ENCODE data around the gene RBM20. TPM values are rescaled to one million over a fixed set of nuclear protein-coding genes. Genes with fewer than 3 reads are reported as not detected.
A peak's percentile ranks its signal among the peaks of the same experiment; 100 is the strongest.

Gene RBM20
- total RNA-seq (1 to 10 TPM in 1 of 9 donors, under 1 TPM in 6, not detected in 2; 0.11 to 2.3 (median 0.25) TPM), polyA plus RNA-seq (under 1 TPM; 0.07 to 0.35 (median 0.32) TPM)
- long read RNA-seq, donor 1 = 0 reads
- long read RNA-seq, donor 2 = 0 reads
- long read RNA-seq, donor 3 = 0 reads
- long read RNA-seq, donor 4 = 0 reads
- long read RNA-seq, donor 5 = 0 reads
- long read RNA-seq, donor 6 = 0 reads
- long read RNA-seq, donor 7 = 0 reads
- long read RNA-seq, donor 8 = 0 reads
- long read RNA-seq, donor 9 = 0 reads
- long read RNA-seq, donor 10 = 0 reads

DNA sequence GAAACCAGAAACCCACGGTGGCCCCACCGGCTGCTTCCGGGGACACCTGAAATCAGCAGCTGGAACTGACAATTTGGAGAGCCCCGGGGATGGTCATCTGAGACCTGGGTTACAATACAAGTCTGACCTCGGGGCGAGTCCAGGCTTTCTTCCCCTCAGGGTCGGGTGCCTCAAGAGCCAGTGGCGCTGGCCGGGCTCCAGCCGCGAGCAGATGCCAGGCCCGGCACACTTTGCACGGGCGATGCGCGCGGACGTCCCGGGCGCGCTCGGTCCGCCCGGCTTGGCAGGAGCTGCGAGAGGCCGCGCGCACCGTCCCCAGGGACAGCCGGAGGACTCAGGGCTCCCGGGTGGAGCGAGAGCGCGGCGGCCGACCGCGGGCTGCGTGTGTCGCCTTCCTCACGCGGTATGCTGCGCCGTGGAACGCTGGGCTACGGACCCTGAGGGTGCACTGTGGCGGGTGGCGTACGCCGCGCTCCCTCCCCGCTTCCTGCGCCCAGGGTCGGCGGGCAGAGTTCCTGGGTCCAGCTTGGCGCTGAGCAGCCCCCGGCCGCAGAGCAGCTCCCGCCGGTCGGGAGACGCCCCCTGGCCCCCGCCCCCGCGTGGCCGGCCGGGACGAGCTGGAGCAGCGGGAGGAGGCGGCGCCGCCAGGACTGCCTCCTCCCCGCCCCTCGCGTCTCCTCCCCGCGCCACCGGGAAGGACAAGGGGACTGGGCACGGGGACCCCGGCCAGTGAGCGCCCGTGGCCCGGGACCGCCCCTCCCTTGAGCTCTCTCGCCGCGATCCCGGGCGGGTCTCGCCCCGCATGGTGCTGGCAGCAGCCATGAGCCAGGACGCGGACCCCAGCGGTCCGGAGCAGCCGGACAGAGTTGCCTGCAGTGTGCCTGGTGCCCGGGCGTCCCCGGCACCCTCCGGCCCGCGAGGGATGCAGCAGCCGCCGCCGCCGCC is at the start of gene RBM20:
TSS of gene RBM20 (plus strand) at position 684 of the 945 bp plus-strand sequence. CDS start at position 803, 119 bp downstream.
- Histone ChIP-seq H3K27me3 (peaks cover 65% of the 10 kb centered on the region), H3K9me3 (replicated peaks in 1 of 3) (no peaks in the 10 kb centered on the region), H3K36me3 (replicated peaks in 1 of 2) (no peaks in the 10 kb centered on the region), H3K4me1 (replicated peaks in 1 of 2) (peaks cover 12 to 16% of the 10 kb centered on the region in 2 donors), H3K27ac (no peak within 1 kb of the TSS), H3K4me3 (peak within 1 kb of the TSS in 2 of 4 donors; percentile 12 to 58)
- TF ChIP-seq, protein P1, sequence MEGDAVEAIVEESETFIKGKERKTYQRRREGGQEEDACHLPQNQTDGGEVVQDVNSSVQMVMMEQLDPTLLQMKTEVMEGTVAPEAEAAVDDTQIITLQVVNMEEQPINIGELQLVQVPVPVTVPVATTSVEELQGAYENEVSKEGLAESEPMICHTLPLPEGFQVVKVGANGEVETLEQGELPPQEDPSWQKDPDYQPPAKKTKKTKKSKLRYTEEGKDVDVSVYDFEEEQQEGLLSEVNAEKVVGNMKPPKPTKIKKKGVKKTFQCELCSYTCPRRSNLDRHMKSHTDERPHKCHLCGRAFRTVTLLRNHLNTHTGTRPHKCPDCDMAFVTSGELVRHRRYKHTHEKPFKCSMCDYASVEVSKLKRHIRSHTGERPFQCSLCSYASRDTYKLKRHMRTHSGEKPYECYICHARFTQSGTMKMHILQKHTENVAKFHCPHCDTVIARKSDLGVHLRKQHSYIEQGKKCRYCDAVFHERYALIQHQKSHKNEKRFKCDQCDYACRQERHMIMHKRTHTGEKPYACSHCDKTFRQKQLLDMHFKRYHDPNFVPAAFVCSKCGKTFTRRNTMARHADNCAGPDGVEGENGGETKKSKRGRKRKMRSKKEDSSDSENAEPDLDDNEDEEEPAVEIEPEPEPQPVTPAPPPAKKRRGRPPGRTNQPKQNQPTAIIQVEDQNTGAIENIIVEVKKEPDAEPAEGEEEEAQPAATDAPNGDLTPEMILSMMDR (IDR thresholded peaks at IDR 0.05) = no peak
- TF ChIP-seq POLR2A (IDR thresholded peaks at IDR 0.05) = no peak
- intact Hi-C loops (cut with DNase I) = no loop called here
- peak in 6 of 7 donors; percentile 15 to 34 (median 21) for DNase-seq
- WGBS, 4 donors = 0 to 6% (median 1%) methylated on average over 3 to 106 of the region's 106 CpGs

DNA sequence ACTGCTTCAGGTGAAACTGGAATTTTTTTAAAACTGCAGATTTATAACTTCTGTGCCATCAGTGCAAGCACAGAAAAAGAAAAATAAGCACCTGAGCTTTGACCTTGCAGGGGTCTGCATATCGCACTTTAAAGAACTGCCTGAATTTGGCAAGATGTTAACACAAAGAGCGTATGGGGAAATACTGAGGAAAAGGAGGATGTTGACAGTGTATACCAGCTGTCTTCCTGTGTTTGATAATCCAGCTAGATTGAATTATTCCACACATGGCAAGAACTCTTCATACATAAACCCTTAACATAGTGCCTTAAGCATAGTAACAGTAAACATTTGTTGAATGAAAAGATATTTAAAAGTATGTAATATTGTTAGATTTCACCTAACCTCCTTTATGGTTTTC is 46.7 kb upstream of the RBM20 start:
- Histone ChIP-seq H3K4me1 (replicated peaks in 1 of 2) (no peaks in the 10 kb centered on the region), H3K9me3 (replicated peaks in 1 of 3) (no peaks in the 10 kb centered on the region), H3K4me3 (no peak overlapping the region), H3K36me3 (replicated peaks in 1 of 2) (peaks cover 0 to 61% of the 10 kb centered on the region in 2 donors), H3K27me3 (no peaks in the 10 kb centered on the region), H3K27ac (no peak overlapping the region)
- DNase-seq = no peak
- intact Hi-C loops (cut with DNase I) = no loop called here
- TF ChIP-seq POLR2A (IDR thresholded peaks at IDR 0.05) = no peak
- TF ChIP-seq, protein P1 (IDR thresholded peaks at IDR 0.05) = no peak
- WGBS, 4 donors = 75 to 86% (median 80%) methylated on average over 2 of the region's 2 CpGs

DNA sequence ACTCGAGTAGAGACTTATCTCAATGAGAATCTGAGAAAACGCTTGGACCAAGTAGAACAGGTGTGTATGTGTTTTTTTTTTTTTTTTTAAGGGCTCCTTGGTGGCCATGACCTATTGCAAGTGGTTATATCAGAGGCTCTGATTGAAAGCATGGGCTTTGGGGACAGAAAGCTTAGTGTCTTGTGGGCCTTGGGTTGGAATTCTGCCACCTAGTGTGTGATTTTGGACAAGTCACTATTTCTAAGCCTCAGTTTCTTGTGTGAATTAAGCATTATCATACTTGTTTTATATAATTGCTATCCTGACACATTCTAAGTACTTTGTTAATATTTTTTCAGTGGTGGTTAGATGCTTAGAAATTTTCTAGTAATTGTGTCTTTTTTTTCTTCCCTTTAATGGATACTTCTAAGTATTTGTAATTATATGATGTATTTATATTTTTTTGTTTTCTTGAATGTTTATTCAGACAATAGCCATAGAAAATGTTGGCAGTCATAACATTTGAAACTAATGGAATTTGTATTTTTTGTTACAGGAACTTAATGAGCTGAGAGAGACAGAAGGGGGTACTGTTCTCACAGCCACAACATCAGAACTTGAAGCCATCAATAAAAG is 43.5 kb upstream of the RBM20 start:
- no peaks in the 10 kb centered on the region for H3K27me3 ChIP-seq
- H3K4me1 ChIP-seq (replicated peaks in 1 of 2) = no peaks in the 10 kb centered on the region
- H3K36me3 ChIP-seq (replicated peaks in 1 of 2) = peaks cover 0 to 68% of the 10 kb centered on the region in 2 donors
- 69 to 74% (median 72%) methylated on average over 2 of the region's 2 CpGs for WGBS, 4 donors
- DNase-seq = peak in 4 of 7 donors; percentile 29 to 50 (median 34)
- TF ChIP-seq, protein P1 (IDR thresholded peaks at IDR 0.05) = peak in 5 of 6 experiments; percentile 10 to 51 (median 35)
- TF ChIP-seq POLR2A (IDR thresholded peaks at IDR 0.05) = no peak
- H3K27ac ChIP-seq = no peak overlapping the region
- intact Hi-C loops (cut with DNase I) = loop anchor here in 1 of 2 donors (10.0 kb wide), 1 partner anchor 304 kb away; no protein-coding TSS in a partner anchor
- H3K4me3 ChIP-seq = no peak overlapping the region
- no peaks in the 10 kb centered on the region for H3K9me3 ChIP-seq (replicated peaks in 1 of 3)

DNA sequence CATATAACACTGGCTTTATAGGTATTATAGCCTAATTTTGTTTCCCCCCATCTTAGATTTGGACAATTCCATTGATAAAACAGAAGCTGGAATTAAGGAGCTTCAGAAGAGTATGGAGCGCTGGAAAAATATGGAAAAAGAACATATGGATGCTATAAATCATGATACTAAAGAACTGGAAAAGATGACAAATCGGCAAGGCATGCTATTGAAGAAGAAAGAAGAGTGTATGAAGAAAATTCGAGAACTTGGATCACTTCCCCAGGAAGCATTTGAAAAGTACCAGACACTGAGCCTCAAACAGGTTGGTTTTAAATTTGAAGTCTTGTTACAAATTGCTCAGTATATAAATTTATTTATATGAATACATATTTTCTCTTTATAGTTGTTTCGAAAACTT is 42.6 kb upstream of the RBM20 start:
- no peak for DNase-seq
- H3K27me3 ChIP-seq = no peaks in the 10 kb centered on the region
- intact Hi-C loops (cut with DNase I) = loop anchor here in 1 of 2 donors (10.0 kb wide), 1 partner anchor 303 kb away; no protein-coding TSS in a partner anchor
- 85 to 91% (median 87%) methylated on average over 4 of the region's 4 CpGs for WGBS, 4 donors
- H3K4me3 ChIP-seq = no peak overlapping the region
- H3K36me3 ChIP-seq (replicated peaks in 1 of 2) = peaks cover 0 to 71% of the 10 kb centered on the region in 2 donors
- H3K27ac ChIP-seq = no peak overlapping the region
- TF ChIP-seq POLR2A (IDR thresholded peaks at IDR 0.05) = no peak
- TF ChIP-seq, protein P1 (IDR thresholded peaks at IDR 0.05) = no peak
- no peaks in the 10 kb centered on the region for H3K4me1 ChIP-seq (replicated peaks in 1 of 2)
- no peaks in the 10 kb centered on the region for H3K9me3 ChIP-seq (replicated peaks in 1 of 3)

Data from adrenal gland (tissue), 19 donors.